Cardiac fibroblast (primary cell): ENCODE measurements around the gene BCR.

Source experiments
- DNase-seq, 2 donors: peaks; one replicate each; pipeline versions ENCODE4 v3.0.0 to v3.0.0-alpha.2; 2010; ENCODE audit warnings: low read depth in 2 of 2
- H3K4me3 ChIP-seq, 2 donors: replicated peaks in 1 of 2; 1 replicate in 1 of 2; 2 replicates in 1 of 2; pipeline ENCODE4 v1.5.1; 2011; ENCODE audit warnings: low read depth in 2 of 2, low read length in 2 of 2, mild to moderate bottlenecking in 2 of 2, moderate library complexity in 1 of 2
- TF ChIP-seq, protein P1 (sequence below): IDR thresholded peaks from one replicate; pipeline ENCODE4 v1.5.1; 2011; ENCODE audit warnings: low read depth, mild to moderate bottlenecking, low read length, inconsistent platforms

BCR gene

DNA sequence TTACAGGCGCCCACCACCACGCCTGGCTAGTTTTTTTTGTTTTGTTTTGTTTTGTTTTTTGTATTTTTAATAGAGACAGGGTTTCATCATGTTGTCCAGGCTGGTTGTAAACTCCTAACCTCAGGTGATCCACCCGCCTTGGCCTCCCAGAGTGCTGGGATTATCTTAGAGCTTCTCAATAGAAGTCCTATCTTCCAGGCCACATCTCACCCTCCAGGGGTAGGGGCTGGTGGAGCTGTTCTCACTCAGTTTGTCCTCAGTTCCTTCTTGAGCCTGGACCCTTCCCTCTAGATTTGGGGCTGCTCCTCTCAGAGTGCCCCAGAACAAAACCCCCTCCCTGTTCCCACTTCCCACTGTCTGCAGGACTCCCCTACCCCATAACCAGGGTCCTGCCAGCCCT, 31.3 kb downstream of the BCR start:
- no peak for DNase-seq

DNA sequence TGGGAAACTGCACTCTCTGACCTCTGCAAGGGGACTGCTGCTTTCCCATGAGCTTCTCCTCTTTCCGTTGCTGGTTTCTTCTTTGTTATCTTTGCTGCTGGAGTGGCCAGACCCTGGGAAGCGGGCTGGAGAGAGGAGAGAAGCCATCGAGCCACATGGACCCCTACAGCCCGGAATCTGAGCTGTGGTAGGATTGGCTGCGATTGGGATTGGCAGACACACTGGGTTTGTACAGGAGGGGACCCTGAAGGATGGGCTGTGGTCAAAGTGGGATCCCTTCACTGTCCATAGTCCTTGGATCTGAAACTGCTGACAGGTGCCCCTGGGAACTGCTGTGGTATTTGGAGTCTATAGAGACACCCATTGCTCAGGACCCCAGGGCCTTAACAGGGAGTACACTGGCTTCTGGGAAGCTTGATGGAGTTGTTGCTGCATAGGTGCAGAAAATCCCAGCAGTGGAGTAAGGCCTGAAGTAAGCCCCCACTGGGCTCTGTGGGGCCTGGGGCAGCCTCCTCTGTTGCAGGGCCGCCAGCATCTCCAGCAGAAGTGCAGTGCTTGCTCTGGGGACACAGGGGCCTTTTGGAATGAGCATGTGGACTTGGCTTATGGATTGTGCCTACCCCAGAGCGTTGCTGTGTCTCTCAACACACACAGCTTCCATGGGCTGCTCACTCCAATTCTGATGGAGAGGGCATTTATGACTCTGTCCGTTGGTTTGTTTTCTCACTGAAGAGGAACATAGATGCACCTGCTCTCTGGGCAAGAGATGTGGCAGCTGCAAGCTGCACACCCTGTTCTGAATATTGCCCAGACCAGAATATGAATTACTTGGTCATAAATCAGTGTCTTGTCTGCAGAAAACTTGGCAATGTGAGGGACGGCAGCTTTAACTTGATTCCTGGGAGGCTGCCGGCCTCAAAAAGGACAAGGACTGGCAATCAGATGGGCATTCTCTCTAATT, 32.0 kb downstream of the BCR start:
- DNase-seq = no peak

More for the DNA sequence above, 31.3 kb downstream of the BCR start:
- TF ChIP-seq, protein P1, sequence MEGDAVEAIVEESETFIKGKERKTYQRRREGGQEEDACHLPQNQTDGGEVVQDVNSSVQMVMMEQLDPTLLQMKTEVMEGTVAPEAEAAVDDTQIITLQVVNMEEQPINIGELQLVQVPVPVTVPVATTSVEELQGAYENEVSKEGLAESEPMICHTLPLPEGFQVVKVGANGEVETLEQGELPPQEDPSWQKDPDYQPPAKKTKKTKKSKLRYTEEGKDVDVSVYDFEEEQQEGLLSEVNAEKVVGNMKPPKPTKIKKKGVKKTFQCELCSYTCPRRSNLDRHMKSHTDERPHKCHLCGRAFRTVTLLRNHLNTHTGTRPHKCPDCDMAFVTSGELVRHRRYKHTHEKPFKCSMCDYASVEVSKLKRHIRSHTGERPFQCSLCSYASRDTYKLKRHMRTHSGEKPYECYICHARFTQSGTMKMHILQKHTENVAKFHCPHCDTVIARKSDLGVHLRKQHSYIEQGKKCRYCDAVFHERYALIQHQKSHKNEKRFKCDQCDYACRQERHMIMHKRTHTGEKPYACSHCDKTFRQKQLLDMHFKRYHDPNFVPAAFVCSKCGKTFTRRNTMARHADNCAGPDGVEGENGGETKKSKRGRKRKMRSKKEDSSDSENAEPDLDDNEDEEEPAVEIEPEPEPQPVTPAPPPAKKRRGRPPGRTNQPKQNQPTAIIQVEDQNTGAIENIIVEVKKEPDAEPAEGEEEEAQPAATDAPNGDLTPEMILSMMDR = no peak
- H3K4me3 ChIP-seq = no peak overlapping the region

DNA sequence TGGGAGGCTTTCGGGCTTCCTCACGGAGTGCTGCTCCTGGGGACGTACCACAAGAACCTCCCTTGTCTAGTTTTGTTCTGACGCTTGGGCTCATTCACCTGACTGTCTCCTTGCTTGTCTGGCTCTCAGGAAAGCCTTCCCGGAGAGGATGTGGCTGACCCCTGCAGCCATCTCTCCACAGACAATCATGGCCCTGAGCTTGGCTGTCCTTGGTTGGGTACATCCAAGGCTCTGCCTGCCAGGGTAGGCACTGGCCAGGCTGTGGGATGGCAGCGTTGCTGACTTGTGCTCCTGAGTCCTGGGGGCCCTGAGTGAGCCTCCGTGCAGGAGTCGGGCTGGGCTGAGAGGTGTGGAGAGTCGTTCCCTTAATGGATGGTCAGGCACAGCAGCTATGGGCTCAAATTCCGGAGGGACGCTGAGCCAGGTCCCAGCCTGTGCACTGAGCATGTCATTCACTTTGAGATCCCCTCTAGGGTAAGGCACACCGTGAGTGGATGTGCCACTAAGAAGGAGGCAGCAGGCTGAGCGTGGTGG, 32.8 kb downstream of the BCR start:
- TF ChIP-seq, protein P1 = no peak
- no peak for DNase-seq
- no peak overlapping the region for H3K4me3 ChIP-seq

More for the DNA sequence above, 32.0 kb downstream of the BCR start:
- TF ChIP-seq, protein P1 = no peak
- no peak overlapping the region for H3K4me3 ChIP-seq

DNA sequence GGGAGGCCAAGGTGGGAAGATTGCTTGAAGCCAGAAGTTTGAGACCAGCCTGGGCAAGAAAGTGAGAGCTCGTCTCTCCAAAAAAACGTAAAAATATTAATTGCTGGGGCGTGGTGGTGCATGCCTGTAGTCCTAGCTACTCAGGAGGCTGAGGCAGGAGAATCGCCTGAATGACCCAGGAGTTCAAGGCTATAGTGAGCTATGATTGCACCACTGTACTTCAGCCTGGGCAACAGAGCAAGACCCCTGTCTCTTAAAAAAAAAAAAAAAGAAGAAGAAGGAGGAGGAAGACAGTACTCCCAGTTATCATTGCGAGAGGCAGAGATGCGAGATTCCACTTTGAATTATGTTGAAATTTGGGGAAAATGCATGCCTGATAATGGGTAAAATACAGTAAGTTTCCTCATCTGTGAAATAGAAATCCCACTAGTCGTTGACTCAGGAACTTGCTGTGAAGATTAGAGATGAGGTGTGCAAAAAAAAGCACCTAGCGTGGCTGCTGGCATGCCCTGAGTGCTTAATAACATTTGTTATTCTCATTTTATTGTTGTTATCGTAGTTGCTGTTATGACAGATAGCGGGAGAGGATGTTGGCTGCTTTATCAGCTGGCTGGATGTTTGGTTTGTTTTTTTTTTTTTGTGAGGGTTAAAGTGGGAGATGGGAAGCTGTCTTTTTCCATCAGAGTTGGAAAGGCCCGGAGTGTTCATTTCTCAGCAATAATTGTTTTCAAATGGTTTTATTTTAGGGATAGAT, 33.4 kb downstream of the BCR start:
- H3K4me3 ChIP-seq = no peak overlapping the region
- TF ChIP-seq, protein P1 = no peak
- no peak for DNase-seq

DNA sequence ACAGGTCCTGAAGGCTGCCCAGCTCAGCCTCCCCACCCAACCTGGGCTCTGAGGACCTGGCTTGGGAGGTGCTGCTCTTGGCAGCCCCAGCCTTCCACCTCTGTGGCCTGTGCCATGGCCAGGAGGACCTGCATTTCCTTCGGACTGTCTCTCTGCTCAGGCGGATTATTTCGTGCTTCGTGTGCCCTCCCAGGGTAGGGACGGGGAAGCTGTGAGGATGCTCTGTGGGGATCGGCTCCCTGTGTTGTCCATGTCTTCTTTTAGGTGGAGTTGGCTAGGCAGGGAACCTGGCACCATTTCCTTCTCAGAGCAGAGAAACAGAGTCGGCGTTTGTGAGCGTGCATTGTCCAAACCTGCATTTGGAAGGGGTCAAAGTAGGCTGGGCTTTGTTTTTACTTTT, 34.1 kb downstream of the BCR start:
- TF ChIP-seq, protein P1 = no peak
- no peak overlapping the region for H3K4me3 ChIP-seq
- no peak for DNase-seq

DNA sequence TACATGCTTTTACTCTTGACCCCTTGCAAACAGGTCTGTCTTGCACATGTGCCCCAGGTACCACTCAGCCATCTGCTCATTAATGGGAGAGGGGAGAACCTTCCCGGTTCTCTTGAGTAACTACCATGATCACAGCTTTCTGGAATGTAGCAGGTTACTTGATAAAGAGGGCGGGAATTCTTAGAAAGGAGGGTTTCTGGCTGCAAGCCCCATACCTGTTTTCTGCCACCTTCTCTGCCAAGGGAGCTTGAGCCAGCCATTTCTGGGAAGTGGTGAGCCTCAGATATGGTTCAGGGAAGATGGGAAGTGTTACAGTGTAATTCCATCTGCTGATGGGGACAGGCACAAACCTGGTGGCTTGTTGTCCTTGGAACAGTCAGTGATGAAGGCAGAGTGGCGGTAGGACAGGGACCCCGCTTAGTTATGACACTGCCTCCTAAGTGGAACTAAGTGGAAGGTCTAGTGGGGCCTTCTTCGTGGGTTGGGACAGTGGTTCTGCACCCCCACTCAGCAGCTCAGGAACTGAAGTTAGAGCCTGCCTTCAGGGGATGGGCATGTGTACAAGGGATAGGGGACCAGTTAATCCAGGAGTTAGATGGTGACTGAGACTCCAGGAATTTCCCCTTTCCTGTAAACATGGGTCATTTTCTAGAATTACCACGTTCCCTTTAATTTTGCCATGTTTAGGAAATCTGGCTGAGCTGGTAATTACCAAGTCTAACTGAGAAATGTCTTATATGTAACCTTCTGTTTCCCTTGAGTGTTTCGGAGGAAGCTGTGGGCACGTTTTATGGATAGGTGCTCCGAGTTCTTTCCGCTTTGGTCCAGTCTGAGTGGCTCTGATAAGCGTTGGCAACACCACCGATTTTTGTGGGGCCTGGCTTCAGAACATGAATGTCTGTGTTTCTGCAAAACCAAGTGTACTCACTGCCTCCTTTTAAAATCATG, 35.3 kb downstream of the BCR start:
- no peak overlapping the region for H3K4me3 ChIP-seq
- TF ChIP-seq, protein P1 = no peak
- peak in 1 of 2 donors; percentile 38 for DNase-seq
